Measurements from ENCODE around the gene ZFYVE16.
"Not testable (repeated sequence)": the region's sequence is repeated elsewhere in the genome, so short reads cannot be mapped to it uniquely, and the experiment has no call there.

The ZFYVE16 gene

GRCh38 chr5:80463269-80463668 is 55.4 kb downstream of the ZFYVE16 start:
- H3K27ac ChIP-seq, result no peak overlapping the region
- TF ChIP-seq CTCF (conservative IDR thresholded peaks at IDR 0.05), result no peak

- TF ChIP-seq CTCF (conservative IDR thresholded peaks at IDR 0.05), result no peak
- no peak overlapping the region for H3K27ac ChIP-seq
These were observed 59.0 kb downstream of the ZFYVE16 start for GRCh38 chr5:80466669-80467485.

- TF ChIP-seq CTCF (conservative IDR thresholded peaks at IDR 0.05), result no peak
- H3K27ac ChIP-seq, result no peak overlapping the region
These were observed 60.3 kb downstream of the ZFYVE16 start for GRCh38 chr5:80468131-80468530.

GRCh38 chr5:80470631-80471030 is 62.8 kb downstream of the ZFYVE16 start:
- H3K27ac ChIP-seq, result not testable (repeated sequence)

- H3K27ac ChIP-seq, result no peak overlapping the region
- TF ChIP-seq CTCF (conservative IDR thresholded peaks at IDR 0.05), result no peak
These were observed 67.1 kb downstream of the ZFYVE16 start for GRCh38 chr5:80474929-80475328.

- no peak overlapping the region for H3K27ac ChIP-seq
- no peak for TF ChIP-seq CTCF (conservative IDR thresholded peaks at IDR 0.05)
These were observed 71.8 kb downstream of the ZFYVE16 start for GRCh38 chr5:80479713-80480112.

- TF ChIP-seq CTCF (conservative IDR thresholded peaks at IDR 0.05), result no peak
- H3K27ac ChIP-seq, result no peak overlapping the region
These were observed 72.5 kb downstream of the ZFYVE16 start for GRCh38 chr5:80480354-80480753.

All from VCaP (cell line).